ENCODE measurements around the gene PRAME.
A peak's percentile ranks its signal among the peaks of the same experiment; 100 is the strongest.
"Not testable (repeated sequence)": the region's sequence is repeated elsewhere in the genome, so short reads cannot be mapped to it uniquely, and the experiment has no call there.

Gene PRAME

GRCh38 chr22:22520020-22520656 is 38.9 kb downstream of the PRAME start, which contains the start of gene ZNF280A:
Gene ZNF280A (minus strand): TSS chr22:22520270. CDS start chr22:22515630, 4,640 bp downstream.
- DNase-seq: no peak

GRCh38 chr22:22519591-22519990 is 39.5 kb downstream of the PRAME start:
- DNase-seq: no peak

GRCh38 chr22:22516992-22517391 is 42.1 kb downstream of the PRAME start:
- no peak for DNase-seq

GRCh38 chr22:22515890-22516289 is 43.2 kb downstream of the PRAME start:
- DNase-seq: no peak

- DNase-seq: not testable (repeated sequence)
Observed at GRCh38 chr22:22514431-22514830, 44.6 kb downstream of the PRAME start.

GRCh38 chr22:22513619-22514018 is 45.4 kb downstream of the PRAME start:
- no peak for DNase-seq

- no peak for DNase-seq
Observed at GRCh38 chr22:22512951-22513350, 46.1 kb downstream of the PRAME start.

- DNase-seq: not testable (repeated sequence)
Observed at GRCh38 chr22:22510833-22511232, 48.2 kb downstream of the PRAME start.

GRCh38 chr22:22509912-22510311 is 49.2 kb downstream of the PRAME start:
- not testable (repeated sequence) for DNase-seq

- DNase-seq: peak; percentile 93
Observed at GRCh38 chr22:22508274-22509176, 50.5 kb downstream of the PRAME start, which contains the start of gene ZNF280B. Gene ZNF280B (minus strand): TSS chr22:22508742. CDS start chr22:22489398, 19,344 bp downstream.

GRCh38 chr22:22507743-22508273 is 51.3 kb downstream of the PRAME start:
- DNase-seq: no peak

- DNase-seq: no peak
Observed at GRCh38 chr22:22506736-22507135, 52.3 kb downstream of the PRAME start.

GRCh38 chr22:22498267-22498666 is 60.8 kb downstream of the PRAME start:
- DNase-seq: no peak
